Ovary (tissue), 3 donors: ENCODE data around the gene KRT79.

Experiments
- EP300 ChIP-seq: sonication (generic); formaldehyde crosslinking; IDR thresholded peaks from one replicate; pipeline ENCODE4 v1.6.1; 2017; ENCODE audit warnings: antibody characterized with exemption
- POLR2A ChIP-seq: fragments of 450-650 bp; IDR thresholded peaks from one replicate; pipeline ENCODE4 v1.6.1; 2017; ENCODE audit warnings: antibody characterized with exemption, mild to moderate bottlenecking, moderate library complexity
- TF ChIP-seq, protein P1 (sequence below), 3 donors: fragments of 450-650 bp in 2 of 3; fragments of 200-600 bp in 1 of 3; IDR thresholded peaks; one replicate each; pipeline versions ENCODE4 v1.5.1 to v1.8.0; 2016 to 2022; ENCODE audit warnings: antibody characterized with exemption in 3 of 3, mild to moderate bottlenecking in 1 of 3
- donor health status: DM: no; HTN: no; CAD: no.

DNA sequence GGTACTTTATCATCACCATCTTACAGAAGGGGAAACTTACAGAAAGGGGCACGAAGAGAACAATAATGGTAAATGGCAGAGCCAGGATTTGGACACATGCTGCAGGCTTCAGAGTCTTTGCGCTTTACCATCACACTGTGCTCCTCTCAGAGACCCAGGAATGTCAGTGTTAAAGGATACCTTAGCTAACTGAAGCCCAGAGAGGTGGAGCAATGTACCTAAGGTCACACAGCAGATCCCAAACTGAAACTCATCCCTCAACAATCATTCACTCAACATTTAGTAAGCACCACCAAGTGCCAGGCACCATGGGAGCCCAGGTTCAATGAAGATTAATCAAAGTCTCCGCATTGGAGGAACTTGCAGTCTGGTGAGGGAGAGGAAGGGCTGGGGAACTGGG lies 22.7 kb upstream of the KRT79 start:
- no peak for TF ChIP-seq POLR2A
- TF ChIP-seq, protein P1, sequence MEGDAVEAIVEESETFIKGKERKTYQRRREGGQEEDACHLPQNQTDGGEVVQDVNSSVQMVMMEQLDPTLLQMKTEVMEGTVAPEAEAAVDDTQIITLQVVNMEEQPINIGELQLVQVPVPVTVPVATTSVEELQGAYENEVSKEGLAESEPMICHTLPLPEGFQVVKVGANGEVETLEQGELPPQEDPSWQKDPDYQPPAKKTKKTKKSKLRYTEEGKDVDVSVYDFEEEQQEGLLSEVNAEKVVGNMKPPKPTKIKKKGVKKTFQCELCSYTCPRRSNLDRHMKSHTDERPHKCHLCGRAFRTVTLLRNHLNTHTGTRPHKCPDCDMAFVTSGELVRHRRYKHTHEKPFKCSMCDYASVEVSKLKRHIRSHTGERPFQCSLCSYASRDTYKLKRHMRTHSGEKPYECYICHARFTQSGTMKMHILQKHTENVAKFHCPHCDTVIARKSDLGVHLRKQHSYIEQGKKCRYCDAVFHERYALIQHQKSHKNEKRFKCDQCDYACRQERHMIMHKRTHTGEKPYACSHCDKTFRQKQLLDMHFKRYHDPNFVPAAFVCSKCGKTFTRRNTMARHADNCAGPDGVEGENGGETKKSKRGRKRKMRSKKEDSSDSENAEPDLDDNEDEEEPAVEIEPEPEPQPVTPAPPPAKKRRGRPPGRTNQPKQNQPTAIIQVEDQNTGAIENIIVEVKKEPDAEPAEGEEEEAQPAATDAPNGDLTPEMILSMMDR (IDR thresholded peaks at IDR 0.05), result no peak
- TF ChIP-seq EP300, result no peak
